IMR-90 (cell line): ENCODE data around the gene FOLR2. TPM values are rescaled to one million over a fixed set of nuclear protein-coding genes. Genes with fewer than 3 reads are reported as not detected.

ENCODE experiments used
- ATAC-seq: fragments of 200-7000 bp; cut with Tn5 transposase; 2 replicates; pipeline ENCODE4 v1.9.1; 2020; ENCODE audit warnings: low read depth, mild to moderate bottlenecking, moderate library complexity
- BruUV-seq: library from RNA; stranded (reverse); fragments of 400-500 nt; replicated peaks from 2 replicates; lab custom pipeline; 2021; lab: Mats Ljungman, UMichigan
- CTCF ChIA-PET: fragments of 300-600 bp; formaldehyde crosslinking; extraction: SDS; loops from one replicate; lab custom pipeline; 2021; ENCODE audit warnings: antibody characterized with exemption; lab: Yijun Ruan, JAX
- POLR2A ChIA-PET: fragments of 300-600 bp; sonication (Branson Sonifier 250); formaldehyde crosslinking; loops from one replicate; lab custom pipeline; 2022; ENCODE audit warnings: antibody characterized with exemption; ENCODE audit not compliant: unreplicated experiment; lab: Charles Lee
- DNase-seq: peaks from one replicate; pipeline ENCODE4 v3.0.0; 2013
- H2AFZ ChIP-seq: replicated peaks from 2 replicates; pipeline ENCODE3; 2013; ENCODE audit warnings: low read length, mild to moderate bottlenecking; ENCODE audit not compliant: poor library complexity
- H2AK5ac ChIP-seq: 2 replicates; pipeline ENCODE4 v1.6.1; 2013; ENCODE audit warnings: low read depth, low read length, inconsistent platforms
- H2AK9ac ChIP-seq: replicated peaks from 2 replicates; pipeline ENCODE3; 2013; ENCODE audit warnings: mild to moderate bottlenecking, low read depth, low read length, moderate library complexity; ENCODE audit not compliant: poor library complexity
- H2BK120ac ChIP-seq: 2 replicates; pipeline ENCODE4 v1.6.1; 2013; ENCODE audit warnings: low read depth, low read length, inconsistent platforms
- H2BK15ac ChIP-seq: 3 replicates; pipeline ENCODE4 v1.6.1; 2013; ENCODE audit warnings: low read depth, low read length, inconsistent platforms
- H2BK20ac ChIP-seq: 2 replicates; pipeline ENCODE4 v1.6.1; 2013; ENCODE audit warnings: low read depth, mild to moderate bottlenecking, inconsistent platforms, low read length, moderate library complexity
- H2BK5ac ChIP-seq: 2 replicates; pipeline ENCODE4 v1.6.1; 2013; ENCODE audit warnings: mild to moderate bottlenecking, low read depth, low read length, inconsistent platforms; ENCODE audit not compliant: poor library complexity, severe bottlenecking
- H3K14ac ChIP-seq: replicated peaks from 2 replicates; pipeline ENCODE4 v1.6.1; 2013; ENCODE audit warnings: low read depth, low read length, inconsistent platforms
- H3K18ac ChIP-seq: 2 replicates; pipeline ENCODE4 v1.6.1; 2013; ENCODE audit warnings: low read depth, low read length, control low read depth
- H3K23ac ChIP-seq: 2 replicates; pipeline ENCODE4 v1.6.1; 2013; ENCODE audit warnings: low read depth, low read length, inconsistent platforms
- H3K27ac ChIP-seq: 2 replicates; pipeline ENCODE4 v1.5.1; 2013; ENCODE audit warnings: mild to moderate bottlenecking, control low read depth, low read length; ENCODE audit not compliant: insufficient read depth
- H3K27me3 ChIP-seq: 2 replicates; pipeline ENCODE4 v1.6.1; 2013; ENCODE audit warnings: low read length; ENCODE audit not compliant: control insufficient read depth, insufficient read depth
- H3K36me3 ChIP-seq: 2 replicates; pipeline ENCODE4 v1.6.1; 2013; ENCODE audit warnings: low read length, mixed read lengths; ENCODE audit not compliant: control insufficient read depth, insufficient read depth
- H3K4ac ChIP-seq: 2 replicates; pipeline ENCODE4 v1.6.1; 2013; ENCODE audit warnings: low read depth, low read length, inconsistent platforms
- H3K4me1 ChIP-seq: 2 replicates; pipeline ENCODE4 v1.6.1; 2013; ENCODE audit warnings: low read length, mixed read lengths; ENCODE audit not compliant: control insufficient read depth, insufficient read depth
- H3K4me2 ChIP-seq: 2 replicates; pipeline ENCODE4 v1.6.1; 2013; ENCODE audit warnings: low read depth, mild to moderate bottlenecking, control low read depth, low read length, moderate library complexity
- H3K4me3 ChIP-seq: 2 replicates; pipeline ENCODE4 v1.5.1; 2013; ENCODE audit warnings: low read depth, mild to moderate bottlenecking, control low read depth, low read length, moderate library complexity; ENCODE audit not compliant: insufficient read depth
- H3K56ac ChIP-seq: 2 replicates; pipeline ENCODE4 v1.6.1; 2013; ENCODE audit warnings: low read length, inconsistent platforms; ENCODE audit not compliant: insufficient read depth; ENCODE audit errors: extremely low read depth
- H3K79me1 ChIP-seq, 2 experiments: 2 replicates each; pipeline ENCODE4 v1.6.1; 2013; ENCODE audit warnings: low read length in 2 of 2, inconsistent platforms in 1 of 2, low read depth in 1 of 2
- H3K9ac ChIP-seq: 2 replicates; pipeline ENCODE4 v1.6.1; 2013; ENCODE audit warnings: low read depth, low read length, control low read depth
- H3K9me1 ChIP-seq: 2 replicates; pipeline ENCODE4 v1.6.1; 2013; ENCODE audit warnings: low read length, inconsistent platforms; ENCODE audit not compliant: insufficient read depth
- H3K9me3 ChIP-seq: 2 replicates; pipeline ENCODE4 v1.6.1; 2013; ENCODE audit warnings: low read length; ENCODE audit not compliant: control insufficient read depth, insufficient read depth
- H4K20me1 ChIP-seq: 2 replicates; pipeline ENCODE4 v1.6.1; 2013; ENCODE audit warnings: low read length, inconsistent platforms; ENCODE audit not compliant: insufficient read depth
- H4K5ac ChIP-seq: 2 replicates; pipeline ENCODE4 v1.6.1; 2013; ENCODE audit warnings: mild to moderate bottlenecking, low read depth, low read length, control low read depth
- H4K8ac ChIP-seq, 2 experiments: 2 replicates each; pipeline ENCODE4 v1.6.1; 2013; ENCODE audit warnings: low read depth in 2 of 2, low read length in 2 of 2, control low read depth in 1 of 2, inconsistent platforms in 1 of 2
- H4K91ac ChIP-seq: 2 replicates; pipeline ENCODE4 v1.6.1; 2013; ENCODE audit warnings: low read depth, low read length, inconsistent platforms; ENCODE audit not compliant: insufficient read depth
- CEBPB ChIP-seq: IDR thresholded peaks from 2 replicates; pipeline ENCODE4 v1.6.1; 2012; ENCODE audit warnings: low read depth, low read length, improper control_type of control experiment
- CTCF ChIP-seq: conservative IDR thresholded peaks from 2 replicates; pipeline ENCODE4 v1.5.1; 2012; ENCODE audit warnings: mild to moderate bottlenecking, low read depth, low read length, improper control_type of control experiment
- FOS ChIP-seq: fragments of 150-350 bp; IDR thresholded peaks from 2 replicates; pipeline ENCODE4 v1.6.1; 2016; ENCODE audit warnings: low read depth, low read length
- RAD21 ChIP-seq: IDR thresholded peaks from 2 replicates; pipeline ENCODE4 v1.6.1; 2012; ENCODE audit warnings: low read length, improper control_type of control experiment
- RCOR1 ChIP-seq: IDR thresholded peaks from 2 replicates; pipeline ENCODE4 v1.6.1; 2012; ENCODE audit warnings: mild to moderate bottlenecking, low read length, improper control_type of control experiment; ENCODE audit not compliant: insufficient replicate concordance
- RFX5 ChIP-seq: IDR thresholded peaks from 2 replicates; pipeline ENCODE4 v1.8.0; 2012; ENCODE audit warnings: low read depth, mild to moderate bottlenecking, low read length, moderate library complexity
- WGBS, 2 experiments: methylation state at CpG; one replicate each; pipeline versions ENCODE4 v1.1.5 to v1.1.7; 2013; ENCODE audit warnings: missing lambda C conversion rate in 2 of 2; ENCODE audit not compliant: insufficient read length in 1 of 2; ENCODE audit errors: extremely low coverage in 2 of 2; 5-methylcytosine and 5-hydroxymethylcytosine counted together
- dilution Hi-C: fragments of 300-500 bp; cut with HindIII; formaldehyde crosslinking; loops from one replicate; pipeline ENCODE4 v1.14.3; 2018; ENCODE audit warnings: low sequenced_read_pairs; ENCODE audit not compliant: unreplicated experiment
- in situ Hi-C: fragments of 300-500 bp; cut with MboI; formaldehyde crosslinking; loops from 3 replicates; pipeline ENCODE4 v1.14.3; 2019; ENCODE audit warnings: low sequenced_read_pairs, inconsistent platforms, mixed read lengths
- intact Hi-C: fragments of 100-400 bp; cut with micrococcal nuclease; formaldehyde crosslinking; loops from 2 replicates; pipeline ENCODE4 v1.10.0; 2022
- polyA plus RNA-seq, 3 experiments: library from polyadenylated mRNA; depleted of rRNA; stranded (reverse); fragments of >200 nt; gene quantifications; 2 replicates each; pipeline ENCODE4 v1.2.3, GENCODE V29; 2012; ENCODE audit warnings: low replicate concordance in 1 of 3
- total RNA-seq: library from RNA; depleted of rRNA; stranded (reverse); fragments of >200 nt; gene quantifications from 2 replicates; pipeline ENCODE4 v1.2.3, GENCODE V29; 2012
- TF ChIP-seq, protein P1 (sequence below): fragments of 150-350 bp; IDR thresholded peaks from 2 replicates; pipeline ENCODE4 v1.6.1; 2016; ENCODE audit warnings: low read depth, mild to moderate bottlenecking, low read length, moderate library complexity, borderline replicate concordance

Gene FOLR2
- total and polyA plus RNA-seq, 2 of the 4 experiments (the other 2 are of a cell fraction) = not detected

- Histone ChIP-seq H2AK5ac (no peak overlapping the region), H3K27me3 (peaks cover 18% of the 10 kb centered on the region), H2BK120ac (no peak overlapping the region), H3K4ac (no peak overlapping the region), H2AFZ (no peak overlapping the region), H3K4me3 (no peak overlapping the region), H4K8ac (no peak overlapping the region), H3K14ac (no peak overlapping the region), H4K91ac (no peak overlapping the region), H2BK15ac (no peak overlapping the region), H3K9me3 (no peaks in the 10 kb centered on the region), H3K27ac (no peak overlapping the region), H3K36me3 (peaks cover 59% of the 10 kb centered on the region), H3K23ac (no peak overlapping the region), H3K4me1 (peaks cover 2% of the 10 kb centered on the region; the same call in 1 of the 2 replicates), H4K20me1 (peaks cover 54% of the 10 kb centered on the region), H2BK5ac (no peak overlapping the region), H3K79me1 (peaks cover 6 to 21% of the 10 kb centered on the region in 2 experiments), H3K9ac (no peak overlapping the region), H3K56ac (no peak overlapping the region), H3K9me1 (no peaks in the 10 kb centered on the region), H2BK20ac (no peak overlapping the region), H4K5ac (no peak overlapping the region), H3K18ac (no peak overlapping the region), H3K4me2 (no peak overlapping the region), H2AK9ac (no peak overlapping the region)
- no TSS peak for BruUV-seq
- CTCF ChIA-PET = no interaction called here
- in situ Hi-C loops = loop anchor here (5.0 kb wide), 1 partner anchor 209 kb away; no protein-coding TSS in a partner anchor
- WGBS, 2 experiments = no CpG with 5 or more reads among the region's 2 CpGs
- ATAC-seq = no peak
- dilution Hi-C loops = no loop called here
- no peak for DNase-seq
- TF ChIP-seq CTCF (no peak), RAD21 (no peak), RFX5 (no peak), CEBPB (no peak), FOS (no peak), RCOR1 (no peak)
- TF ChIP-seq, protein P1, sequence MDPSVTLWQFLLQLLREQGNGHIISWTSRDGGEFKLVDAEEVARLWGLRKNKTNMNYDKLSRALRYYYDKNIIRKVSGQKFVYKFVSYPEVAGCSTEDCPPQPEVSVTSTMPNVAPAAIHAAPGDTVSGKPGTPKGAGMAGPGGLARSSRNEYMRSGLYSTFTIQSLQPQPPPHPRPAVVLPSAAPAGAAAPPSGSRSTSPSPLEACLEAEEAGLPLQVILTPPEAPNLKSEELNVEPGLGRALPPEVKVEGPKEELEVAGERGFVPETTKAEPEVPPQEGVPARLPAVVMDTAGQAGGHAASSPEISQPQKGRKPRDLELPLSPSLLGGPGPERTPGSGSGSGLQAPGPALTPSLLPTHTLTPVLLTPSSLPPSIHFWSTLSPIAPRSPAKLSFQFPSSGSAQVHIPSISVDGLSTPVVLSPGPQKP = no peak
- intact Hi-C loops = no loop called here
- POLR2A ChIA-PET = no interaction called here
Observed at GRCh38 chr11:72236774-72237111, 20.1 kb downstream of the FOLR2 start.
